ENCODE measurements around the gene SCIN. TPM values are rescaled to one million over a fixed set of nuclear protein-coding genes. Genes with fewer than 3 reads are reported as not detected.
A peak's percentile ranks its signal among the peaks of the same experiment; 100 is the strongest.

SCIN gene
- total RNA-seq, 1 donor from 2014 or later, result 1.0 TPM

- Histone ChIP-seq H3K27me3 (ENCODE audit: control insufficient read depth in 3 of 3, insufficient read depth in 3 of 3, low read length in 3 of 3) (peaks cover 0 to 10% (median 5%) of the 10 kb centered on the region in 3 donors), H3K4me1 (ENCODE audit: control insufficient read depth in 3 of 3, insufficient read depth in 3 of 3, low read length in 3 of 3) (no peaks in the 10 kb centered on the region), H3K4me3 (ENCODE audit: low read length in 3 of 3) (no peak overlapping the region), H3K9ac (ENCODE audit: low read depth in 1 of 3, low read length in 3 of 3) (no peak overlapping the region), H3K27ac (ENCODE audit: low read depth, low read length) (no peak overlapping the region), H3K36me3 (ENCODE audit: control insufficient read depth in 3 of 3, insufficient read depth in 3 of 3, low read length in 3 of 3) (no peaks in the 10 kb centered on the region), H3K9me3 (ENCODE audit: control insufficient read depth in 3 of 3, low read length in 3 of 3) (no peaks in the 10 kb centered on the region)
These were observed 59.9 kb downstream of the SCIN start for GRCh38 chr7:12630513-12630819.

- Histone ChIP-seq H3K9me3 (ENCODE audit: control insufficient read depth in 3 of 3, low read length in 3 of 3) (no peaks in the 10 kb centered on the region), H3K4me1 (ENCODE audit: control insufficient read depth in 3 of 3, insufficient read depth in 3 of 3, low read length in 3 of 3) (no peaks in the 10 kb centered on the region), H3K27me3 (ENCODE audit: control insufficient read depth in 3 of 3, insufficient read depth in 3 of 3, low read length in 3 of 3) (no peaks in the 10 kb centered on the region), H3K4me3 (ENCODE audit: low read length in 3 of 3) (no peak overlapping the region), H3K36me3 (ENCODE audit: control insufficient read depth in 3 of 3, insufficient read depth in 3 of 3, low read length in 3 of 3) (no peaks in the 10 kb centered on the region), H3K27ac (ENCODE audit: low read depth, low read length) (no peak overlapping the region), H3K9ac (ENCODE audit: low read depth in 1 of 3, low read length in 3 of 3) (no peak overlapping the region)
These were observed 63.1 kb downstream of the SCIN start for GRCh38 chr7:12633582-12633981.

- H3K9ac ChIP-seq (ENCODE audit: low read depth in 1 of 3, low read length in 3 of 3), result peak overlapping the region in 1 of 3 donors; percentile 13
- H3K36me3 ChIP-seq (ENCODE audit: control insufficient read depth in 3 of 3, insufficient read depth in 3 of 3, low read length in 3 of 3), result no peaks in the 10 kb centered on the region
- H3K27ac ChIP-seq (ENCODE audit: low read depth, low read length), result no peak overlapping the region
- H3K4me3 ChIP-seq (ENCODE audit: low read length in 3 of 3), result peak overlapping the region in 2 of 3 donors; percentile 15 to 25
- H3K27me3 ChIP-seq (ENCODE audit: control insufficient read depth in 3 of 3, insufficient read depth in 3 of 3, low read length in 3 of 3), result no peaks in the 10 kb centered on the region
- no peaks in the 10 kb centered on the region for H3K4me1 ChIP-seq (ENCODE audit: control insufficient read depth in 3 of 3, insufficient read depth in 3 of 3, low read length in 3 of 3)
- H3K9me3 ChIP-seq (ENCODE audit: control insufficient read depth in 3 of 3, low read length in 3 of 3), result no peaks in the 10 kb centered on the region
These were observed 65.3 kb downstream of the SCIN start for GRCh38 chr7:12635830-12636229.

GRCh38 chr7:12637328-12637727 is 66.8 kb downstream of the SCIN start:
- Histone ChIP-seq H3K9ac (ENCODE audit: low read depth in 1 of 3, low read length in 3 of 3) (no peak overlapping the region), H3K9me3 (ENCODE audit: control insufficient read depth in 3 of 3, low read length in 3 of 3) (no peaks in the 10 kb centered on the region), H3K27me3 (ENCODE audit: control insufficient read depth in 3 of 3, insufficient read depth in 3 of 3, low read length in 3 of 3) (no peaks in the 10 kb centered on the region), H3K4me3 (ENCODE audit: low read length in 3 of 3) (no peak overlapping the region), H3K4me1 (ENCODE audit: control insufficient read depth in 3 of 3, insufficient read depth in 3 of 3, low read length in 3 of 3) (no peaks in the 10 kb centered on the region), H3K36me3 (ENCODE audit: control insufficient read depth in 3 of 3, insufficient read depth in 3 of 3, low read length in 3 of 3) (no peaks in the 10 kb centered on the region), H3K27ac (ENCODE audit: low read depth, low read length) (no peak overlapping the region)

- Histone ChIP-seq H3K9ac (ENCODE audit: low read depth in 1 of 3, low read length in 3 of 3) (no peak overlapping the region), H3K27me3 (ENCODE audit: control insufficient read depth in 3 of 3, insufficient read depth in 3 of 3, low read length in 3 of 3) (no peaks in the 10 kb centered on the region), H3K4me1 (ENCODE audit: control insufficient read depth in 3 of 3, insufficient read depth in 3 of 3, low read length in 3 of 3) (no peaks in the 10 kb centered on the region), H3K4me3 (ENCODE audit: low read length in 3 of 3) (no peak overlapping the region), H3K9me3 (ENCODE audit: control insufficient read depth in 3 of 3, low read length in 3 of 3) (no peaks in the 10 kb centered on the region), H3K36me3 (ENCODE audit: control insufficient read depth in 3 of 3, insufficient read depth in 3 of 3, low read length in 3 of 3) (no peaks in the 10 kb centered on the region), H3K27ac (ENCODE audit: low read depth, low read length) (no peak overlapping the region)
These were observed 67.5 kb downstream of the SCIN start for GRCh38 chr7:12637819-12638592.

GRCh38 chr7:12638851-12639456 is 68.4 kb downstream of the SCIN start:
- Histone ChIP-seq H3K27ac (ENCODE audit: low read depth, low read length) (no peak overlapping the region), H3K4me1 (ENCODE audit: control insufficient read depth in 3 of 3, insufficient read depth in 3 of 3, low read length in 3 of 3) (no peaks in the 10 kb centered on the region), H3K36me3 (ENCODE audit: control insufficient read depth in 3 of 3, insufficient read depth in 3 of 3, low read length in 3 of 3) (no peaks in the 10 kb centered on the region), H3K4me3 (ENCODE audit: low read length in 3 of 3) (no peak overlapping the region), H3K27me3 (ENCODE audit: control insufficient read depth in 3 of 3, insufficient read depth in 3 of 3, low read length in 3 of 3) (no peaks in the 10 kb centered on the region), H3K9me3 (ENCODE audit: control insufficient read depth in 3 of 3, low read length in 3 of 3) (no peaks in the 10 kb centered on the region), H3K9ac (ENCODE audit: low read depth in 1 of 3, low read length in 3 of 3) (no peak overlapping the region)

- no peak overlapping the region for H3K4me3 ChIP-seq (ENCODE audit: low read length in 3 of 3)
- H3K9me3 ChIP-seq (ENCODE audit: control insufficient read depth in 3 of 3, low read length in 3 of 3), result no peaks in the 10 kb centered on the region
- no peaks in the 10 kb centered on the region for H3K36me3 ChIP-seq (ENCODE audit: control insufficient read depth in 3 of 3, insufficient read depth in 3 of 3, low read length in 3 of 3)
- no peaks in the 10 kb centered on the region for H3K4me1 ChIP-seq (ENCODE audit: control insufficient read depth in 3 of 3, insufficient read depth in 3 of 3, low read length in 3 of 3)
- H3K9ac ChIP-seq (ENCODE audit: low read depth in 1 of 3, low read length in 3 of 3), result no peak overlapping the region
- H3K27me3 ChIP-seq (ENCODE audit: control insufficient read depth in 3 of 3, insufficient read depth in 3 of 3, low read length in 3 of 3), result no peaks in the 10 kb centered on the region
- H3K27ac ChIP-seq (ENCODE audit: low read depth, low read length), result no peak overlapping the region
These were observed 70.0 kb downstream of the SCIN start for GRCh38 chr7:12640299-12641096.

- H3K9me3 ChIP-seq (ENCODE audit: control insufficient read depth in 3 of 3, low read length in 3 of 3), result no peaks in the 10 kb centered on the region
- H3K4me1 ChIP-seq (ENCODE audit: control insufficient read depth in 3 of 3, insufficient read depth in 3 of 3, low read length in 3 of 3), result no peaks in the 10 kb centered on the region
- no peak overlapping the region for H3K27ac ChIP-seq (ENCODE audit: low read depth, low read length)
- no peak overlapping the region for H3K4me3 ChIP-seq (ENCODE audit: low read length in 3 of 3)
- no peak overlapping the region for H3K9ac ChIP-seq (ENCODE audit: low read depth in 1 of 3, low read length in 3 of 3)
- no peaks in the 10 kb centered on the region for H3K36me3 ChIP-seq (ENCODE audit: control insufficient read depth in 3 of 3, insufficient read depth in 3 of 3, low read length in 3 of 3)
- H3K27me3 ChIP-seq (ENCODE audit: control insufficient read depth in 3 of 3, insufficient read depth in 3 of 3, low read length in 3 of 3), result no peaks in the 10 kb centered on the region
These were observed 70.7 kb downstream of the SCIN start for GRCh38 chr7:12641196-12641595.

- no peaks in the 10 kb centered on the region for H3K9me3 ChIP-seq (ENCODE audit: control insufficient read depth in 3 of 3, low read length in 3 of 3)
- no peak overlapping the region for H3K9ac ChIP-seq (ENCODE audit: low read depth in 1 of 3, low read length in 3 of 3)
These were observed 72.0 kb downstream of the SCIN start for GRCh38 chr7:12642508-12642907.

More at GRCh38 chr7:12642508-12642907, 72.0 kb downstream of the SCIN start:
- Histone ChIP-seq H3K36me3 (ENCODE audit: control insufficient read depth in 3 of 3, insufficient read depth in 3 of 3, low read length in 3 of 3) (no peaks in the 10 kb centered on the region), H3K4me3 (ENCODE audit: low read length in 3 of 3) (no peak overlapping the region), H3K27me3 (ENCODE audit: control insufficient read depth in 3 of 3, insufficient read depth in 3 of 3, low read length in 3 of 3) (no peaks in the 10 kb centered on the region), H3K27ac (ENCODE audit: low read depth, low read length) (no peak overlapping the region), H3K4me1 (ENCODE audit: control insufficient read depth in 3 of 3, insufficient read depth in 3 of 3, low read length in 3 of 3) (no peaks in the 10 kb centered on the region)
